H9 (cell line): ENCODE results near the gene GCNT1. TPM values are rescaled to one million over a fixed set of nuclear protein-coding genes. Genes with fewer than 3 reads are reported as not detected.
A peak's percentile ranks its signal among the peaks of the same experiment; 100 is the strongest.

ENCODE experiments used
- DNase-seq: peaks from one replicate; pipeline ENCODE4 v3.0.0-alpha.2; 2017
- H2AFZ ChIP-seq: one replicate; pipeline ENCODE4 v1.6.1; 2013; ENCODE audit warnings: mild to moderate bottlenecking, low read length, control low read depth, moderate library complexity
- H2AK5ac ChIP-seq: 2 replicates; pipeline ENCODE4 v1.6.1; 2013; ENCODE audit warnings: low read length, control low read depth, mixed read lengths; ENCODE audit not compliant: insufficient read length
- H2BK120ac ChIP-seq: one replicate; pipeline ENCODE4 v1.6.1; 2013; ENCODE audit warnings: low read depth, mild to moderate bottlenecking, low read length, control low read depth, inconsistent platforms; ENCODE audit not compliant: poor library complexity, severe bottlenecking
- H2BK12ac ChIP-seq: 2 replicates; pipeline ENCODE4 v1.6.1; 2013; ENCODE audit warnings: low read length, control low read depth, mixed read lengths, low read depth; ENCODE audit not compliant: insufficient read length
- H2BK15ac ChIP-seq: 2 replicates; pipeline ENCODE4 v1.6.1; 2013; ENCODE audit warnings: low read depth, low read length, control low read depth
- H2BK20ac ChIP-seq: one replicate; pipeline ENCODE4 v1.6.1; 2013; ENCODE audit warnings: low read depth, mild to moderate bottlenecking, low read length, control low read depth, inconsistent platforms; ENCODE audit not compliant: poor library complexity, severe bottlenecking
- H2BK5ac ChIP-seq: 2 replicates; pipeline ENCODE4 v1.6.1; 2013; ENCODE audit warnings: low read length, control low read depth, mixed read lengths; ENCODE audit not compliant: insufficient read length
- H3K14ac ChIP-seq: 2 replicates; pipeline ENCODE4 v1.6.1; 2013; ENCODE audit warnings: low read length, control low read depth; ENCODE audit not compliant: insufficient read depth
- H3K18ac ChIP-seq: 2 replicates; pipeline ENCODE4 v1.6.1; 2013; ENCODE audit warnings: low read depth, mild to moderate bottlenecking, mixed read lengths, low read length, control low read depth; ENCODE audit not compliant: insufficient read length
- H3K23ac ChIP-seq: 2 replicates; pipeline ENCODE4 v1.6.1; 2013; ENCODE audit warnings: low read length, control low read depth, mixed read lengths, low read depth; ENCODE audit not compliant: insufficient read length
- H3K23me2 ChIP-seq: 2 replicates; pipeline ENCODE4 v1.6.1; 2013; ENCODE audit warnings: low read depth, mild to moderate bottlenecking, mixed read lengths, low read length, control low read depth; ENCODE audit not compliant: insufficient read length, poor library complexity, severe bottlenecking
- H3K27ac ChIP-seq: 2 replicates; pipeline ENCODE4 v1.5.1; 2013; ENCODE audit warnings: low read length, control low read depth, mixed read lengths, low read depth; ENCODE audit not compliant: insufficient read length
- H3K27me3 ChIP-seq: 2 replicates; pipeline ENCODE4 v1.6.1; 2013; ENCODE audit warnings: low read length, control low read depth, inconsistent platforms; ENCODE audit not compliant: insufficient read depth
- H3K4ac ChIP-seq: 2 replicates; pipeline ENCODE4 v1.6.1; 2013; ENCODE audit warnings: low read depth, mild to moderate bottlenecking, control low read depth, inconsistent platforms, low read length, moderate library complexity
- H3K4me1 ChIP-seq: 2 replicates; pipeline ENCODE4 v1.6.1; 2013; ENCODE audit warnings: low read length, control low read depth, inconsistent platforms; ENCODE audit not compliant: insufficient read depth
- H3K4me2 ChIP-seq: 2 replicates; pipeline ENCODE4 v1.6.1; 2013; ENCODE audit warnings: low read length, control low read depth, mixed read lengths; ENCODE audit not compliant: insufficient read length, insufficient read depth
- H3K56ac ChIP-seq: 2 replicates; pipeline ENCODE4 v1.6.1; 2013; ENCODE audit warnings: low read depth, mild to moderate bottlenecking, mixed read lengths, low read length, control low read depth; ENCODE audit not compliant: insufficient read length
- H3K79me1 ChIP-seq: 2 replicates; pipeline ENCODE4 v1.6.1; 2013; ENCODE audit warnings: low read depth, mild to moderate bottlenecking, moderate library complexity, low read length, control low read depth, inconsistent platforms; ENCODE audit not compliant: insufficient read depth, poor library complexity, severe bottlenecking
- H3K79me2 ChIP-seq: 2 replicates; pipeline ENCODE4 v1.6.1; 2013; ENCODE audit warnings: low read length, control low read depth, inconsistent platforms; ENCODE audit not compliant: insufficient read depth
- H3K9ac ChIP-seq: 2 replicates; pipeline ENCODE4 v1.6.1; 2013; ENCODE audit warnings: low read length, control low read depth, mixed read lengths; ENCODE audit not compliant: insufficient read length; ENCODE audit errors: extremely low read depth
- H3K9me3 ChIP-seq: one replicate; pipeline ENCODE4 v1.6.1; 2013; ENCODE audit warnings: low read depth, low read length, inconsistent platforms; ENCODE audit not compliant: control insufficient read depth
- H3T11ph ChIP-seq: one replicate; pipeline ENCODE4 v1.6.1; 2013; ENCODE audit warnings: mild to moderate bottlenecking, low read length, control low read depth, inconsistent platforms
- H4K20me1 ChIP-seq: one replicate; pipeline ENCODE4 v1.6.1; 2013; ENCODE audit not compliant: control insufficient read depth, insufficient read length, insufficient read depth
- H4K5ac ChIP-seq: 2 replicates; pipeline ENCODE4 v1.6.1; 2013; ENCODE audit warnings: low read depth, mild to moderate bottlenecking, mixed read lengths, low read length, control low read depth; ENCODE audit not compliant: insufficient read length
- H4K8ac ChIP-seq: replicated peaks from 2 replicates; pipeline ENCODE4 v1.6.1; 2013; ENCODE audit warnings: low read length, control low read depth, mixed read lengths, low read depth; ENCODE audit not compliant: insufficient read length
- H4K91ac ChIP-seq: 2 replicates; pipeline ENCODE4 v1.6.1; 2013; ENCODE audit warnings: low read depth, mild to moderate bottlenecking, moderate library complexity, mixed read lengths, low read length, control low read depth; ENCODE audit not compliant: insufficient read length
- H3K27ac Mint-ChIP-seq, 3 experiments: 2 replicates in 2 of 3; 3 replicates in 1 of 3; pipeline ENCODE4 v1.8.0; 2020 to 2021; ENCODE audit warnings: mixed read lengths in 3 of 3, mild to moderate bottlenecking in 1 of 3, moderate library complexity in 1 of 3
- H3K27me3 Mint-ChIP-seq: 2 replicates; pipeline ENCODE4 v1.8.0; 2021; ENCODE audit warnings: low read depth, mild to moderate bottlenecking, moderate library complexity, mixed read lengths
- H3K36me3 Mint-ChIP-seq, 3 experiments: 2 replicates in 2 of 3; 3 replicates in 1 of 3; pipeline ENCODE4 v1.8.0; 2020 to 2021; ENCODE audit warnings: low read depth in 3 of 3, mixed read lengths in 3 of 3; ENCODE audit not compliant: insufficient read depth in 1 of 3
- H3K4me1 Mint-ChIP-seq, 2 experiments: 2 replicates each; pipeline ENCODE4 v1.8.0; 2020; ENCODE audit warnings: mixed read lengths in 2 of 2
- H3K4me3 Mint-ChIP-seq, 2 experiments: 2 replicates in 1 of 2; 3 replicates in 1 of 2; pipeline ENCODE4 v1.8.0; 2020 to 2021; ENCODE audit warnings: mild to moderate bottlenecking in 2 of 2, mixed read lengths in 2 of 2, moderate library complexity in 1 of 2
- H3K9me3 Mint-ChIP-seq, 2 experiments: 2 replicates in 1 of 2; 3 replicates in 1 of 2; pipeline ENCODE4 v1.8.0; 2020; ENCODE audit warnings: mild to moderate bottlenecking in 2 of 2, mixed read lengths in 2 of 2, moderate library complexity in 1 of 2
- WGBS: extraction: QIAGEN DNeasy Blood & Tissue Kit; methylation state at CpG from one replicate; pipeline ENCODE4 v1.1.7; 2013; ENCODE audit warnings: missing lambda C conversion rate, low lambda C conversion rate, mixed read lengths; ENCODE audit not compliant: insufficient read length; ENCODE audit errors: extremely low coverage; 5-methylcytosine and 5-hydroxymethylcytosine counted together
- total RNA-seq: library from RNA; stranded (reverse); gene quantifications from 2 replicates; pipeline ENCODE4 v1.2.1, GENCODE V29; 2021
- TF ChIP-seq, protein P1 (sequence below): fragments of 200-600 bp; sonication (generic); conservative IDR thresholded peaks from 3 replicates; pipeline ENCODE4 v1.8.0; 2021; ENCODE audit warnings: antibody characterized with exemption, mild to moderate bottlenecking

Gene GCNT1
- total RNA-seq, 1 experiment from 2014 or later: 35.6 TPM

GRCh38 chr9:76456202-76456926 is 2.6 kb upstream of the GCNT1 start:
- no peak overlapping the region for H3K4me3 Mint-ChIP-seq
- no CpG with 5 or more reads among the region's 4 CpGs for WGBS
- peak overlapping the region in 1 of 3 experiments; percentile 40; a peak in 1 of 7 replicates for H3K27ac Mint-ChIP-seq
- Histone ChIP-seq H3K9me3 (no peaks in the 10 kb centered on the region), H3K14ac (no peak overlapping the region), H3K4ac (no peak overlapping the region), H3K27me3 (peaks cover 3% of the 10 kb centered on the region; the same call in 1 of the 2 replicates), H2AFZ (no peak overlapping the region), H2BK20ac (no peak overlapping the region), H3K4me2 (no peak overlapping the region), H2AK5ac (no peak overlapping the region), H2BK12ac (no peak overlapping the region), H3T11ph (no peak overlapping the region), H3K4me1 (peaks cover 3% of the 10 kb centered on the region; the same call in 1 of the 2 replicates), H3K23ac (no peak overlapping the region), H4K5ac (no peak overlapping the region), H2BK15ac (no peak overlapping the region), H3K79me2 (no peaks in the 10 kb centered on the region), H4K20me1 (no peaks in the 10 kb centered on the region), H3K18ac (no peak overlapping the region), H3K23me2 (peaks cover 11% of the 10 kb centered on the region), H3K27ac (no peak overlapping the region), H2BK5ac (no peak overlapping the region), H3K79me1 (no peaks in the 10 kb centered on the region), H3K56ac (no peak overlapping the region), H4K91ac (no peak overlapping the region), H4K8ac (no peak overlapping the region), H2BK120ac (no peak overlapping the region), H3K9ac (no peak overlapping the region)
- H3K27me3 Mint-ChIP-seq: peaks cover 3% of the 10 kb centered on the region; the same call in 1 of the 2 replicates
- TF ChIP-seq, protein P1, sequence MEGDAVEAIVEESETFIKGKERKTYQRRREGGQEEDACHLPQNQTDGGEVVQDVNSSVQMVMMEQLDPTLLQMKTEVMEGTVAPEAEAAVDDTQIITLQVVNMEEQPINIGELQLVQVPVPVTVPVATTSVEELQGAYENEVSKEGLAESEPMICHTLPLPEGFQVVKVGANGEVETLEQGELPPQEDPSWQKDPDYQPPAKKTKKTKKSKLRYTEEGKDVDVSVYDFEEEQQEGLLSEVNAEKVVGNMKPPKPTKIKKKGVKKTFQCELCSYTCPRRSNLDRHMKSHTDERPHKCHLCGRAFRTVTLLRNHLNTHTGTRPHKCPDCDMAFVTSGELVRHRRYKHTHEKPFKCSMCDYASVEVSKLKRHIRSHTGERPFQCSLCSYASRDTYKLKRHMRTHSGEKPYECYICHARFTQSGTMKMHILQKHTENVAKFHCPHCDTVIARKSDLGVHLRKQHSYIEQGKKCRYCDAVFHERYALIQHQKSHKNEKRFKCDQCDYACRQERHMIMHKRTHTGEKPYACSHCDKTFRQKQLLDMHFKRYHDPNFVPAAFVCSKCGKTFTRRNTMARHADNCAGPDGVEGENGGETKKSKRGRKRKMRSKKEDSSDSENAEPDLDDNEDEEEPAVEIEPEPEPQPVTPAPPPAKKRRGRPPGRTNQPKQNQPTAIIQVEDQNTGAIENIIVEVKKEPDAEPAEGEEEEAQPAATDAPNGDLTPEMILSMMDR: no peak
- peaks cover 0 to 3% of the 10 kb centered on the region in 2 experiments; a peak in 2 of 5 replicates for H3K9me3 Mint-ChIP-seq
- peaks cover 35 to 43% of the 10 kb centered on the region in 2 experiments for H3K4me1 Mint-ChIP-seq
- peak; percentile 65 for DNase-seq
- peaks cover 0 to 4% (median 3%) of the 10 kb centered on the region in 3 experiments; a peak in 4 of 7 replicates for H3K36me3 Mint-ChIP-seq
